Measurements from ENCODE around the gene DGKI.

DNA sequence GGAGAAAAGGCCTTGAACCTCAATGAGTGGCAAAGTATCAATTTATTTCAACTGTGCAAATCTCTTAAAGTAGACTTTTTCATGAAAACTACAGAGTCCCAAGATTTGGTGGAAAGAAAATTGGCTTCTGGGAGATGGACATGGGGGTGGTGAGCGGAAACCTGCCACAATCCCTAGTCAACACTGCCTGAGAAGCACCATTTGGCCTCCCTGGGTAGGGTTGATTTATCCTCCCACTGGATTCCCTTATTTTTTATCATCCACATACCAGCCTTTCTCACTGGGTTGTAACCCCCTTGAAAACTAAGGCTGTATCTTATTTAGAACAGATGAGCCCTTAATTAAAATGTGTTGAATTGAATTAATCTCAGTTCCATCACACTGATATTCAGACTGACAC, 401.5 kb downstream of the DGKI start:
- TF ChIP-seq, protein P1, sequence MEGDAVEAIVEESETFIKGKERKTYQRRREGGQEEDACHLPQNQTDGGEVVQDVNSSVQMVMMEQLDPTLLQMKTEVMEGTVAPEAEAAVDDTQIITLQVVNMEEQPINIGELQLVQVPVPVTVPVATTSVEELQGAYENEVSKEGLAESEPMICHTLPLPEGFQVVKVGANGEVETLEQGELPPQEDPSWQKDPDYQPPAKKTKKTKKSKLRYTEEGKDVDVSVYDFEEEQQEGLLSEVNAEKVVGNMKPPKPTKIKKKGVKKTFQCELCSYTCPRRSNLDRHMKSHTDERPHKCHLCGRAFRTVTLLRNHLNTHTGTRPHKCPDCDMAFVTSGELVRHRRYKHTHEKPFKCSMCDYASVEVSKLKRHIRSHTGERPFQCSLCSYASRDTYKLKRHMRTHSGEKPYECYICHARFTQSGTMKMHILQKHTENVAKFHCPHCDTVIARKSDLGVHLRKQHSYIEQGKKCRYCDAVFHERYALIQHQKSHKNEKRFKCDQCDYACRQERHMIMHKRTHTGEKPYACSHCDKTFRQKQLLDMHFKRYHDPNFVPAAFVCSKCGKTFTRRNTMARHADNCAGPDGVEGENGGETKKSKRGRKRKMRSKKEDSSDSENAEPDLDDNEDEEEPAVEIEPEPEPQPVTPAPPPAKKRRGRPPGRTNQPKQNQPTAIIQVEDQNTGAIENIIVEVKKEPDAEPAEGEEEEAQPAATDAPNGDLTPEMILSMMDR (conservative IDR thresholded peaks at IDR 0.05; ENCODE audit: low read length) = no peak
- no peak for TF ChIP-seq EZH2phosphoT487 (IDR thresholded peaks at IDR 0.05; ENCODE audit: borderline replicate concordance, low read depth, low read length)
